Peyer's patch (tissue), 4 donors: ENCODE measurements around the gene NUAK1.

Experiments
- POLR2A ChIP-seq, 2 donors: fragments of 450-650 bp; IDR thresholded peaks; one replicate each; pipeline ENCODE4 v1.5.1; 2017; ENCODE audit warnings: antibody characterized with exemption in 2 of 2, mild to moderate bottlenecking in 2 of 2, moderate library complexity in 2 of 2
- TF ChIP-seq, protein P1 (sequence below), 6 experiments: fragments of 450-650 bp in 4 of 6; fragments of 200-600 bp in 2 of 6; sonication (generic) in 1 of 6; IDR thresholded peaks; one replicate each; pipeline ENCODE4 v1.5.1; 2017 to 2019; ENCODE audit warnings: antibody characterized with exemption in 6 of 6, mild to moderate bottlenecking in 3 of 6, moderate library complexity in 1 of 6

DNA sequence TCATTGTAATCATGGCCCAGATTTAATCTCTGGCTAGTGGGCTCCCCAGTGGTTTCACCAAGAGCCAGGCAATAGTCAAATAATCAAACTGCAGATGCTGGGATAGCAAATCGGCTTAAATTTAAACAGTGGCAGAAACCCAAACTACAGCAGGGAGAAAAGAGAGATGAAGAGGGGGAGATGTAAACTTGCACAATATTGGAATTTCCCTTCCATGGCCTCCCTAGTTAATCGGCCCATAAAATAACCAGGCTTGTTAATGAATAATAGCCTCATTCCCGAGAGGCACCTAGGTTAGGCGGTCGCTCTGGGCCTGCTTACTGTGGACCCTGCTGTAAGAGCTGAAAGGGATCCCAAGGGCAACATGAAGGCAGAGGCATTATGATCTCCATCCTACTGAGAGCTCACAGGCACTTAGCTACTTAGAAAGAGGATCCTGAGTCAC, 116.2 kb downstream of the NUAK1 start:
- TF ChIP-seq, protein P1, sequence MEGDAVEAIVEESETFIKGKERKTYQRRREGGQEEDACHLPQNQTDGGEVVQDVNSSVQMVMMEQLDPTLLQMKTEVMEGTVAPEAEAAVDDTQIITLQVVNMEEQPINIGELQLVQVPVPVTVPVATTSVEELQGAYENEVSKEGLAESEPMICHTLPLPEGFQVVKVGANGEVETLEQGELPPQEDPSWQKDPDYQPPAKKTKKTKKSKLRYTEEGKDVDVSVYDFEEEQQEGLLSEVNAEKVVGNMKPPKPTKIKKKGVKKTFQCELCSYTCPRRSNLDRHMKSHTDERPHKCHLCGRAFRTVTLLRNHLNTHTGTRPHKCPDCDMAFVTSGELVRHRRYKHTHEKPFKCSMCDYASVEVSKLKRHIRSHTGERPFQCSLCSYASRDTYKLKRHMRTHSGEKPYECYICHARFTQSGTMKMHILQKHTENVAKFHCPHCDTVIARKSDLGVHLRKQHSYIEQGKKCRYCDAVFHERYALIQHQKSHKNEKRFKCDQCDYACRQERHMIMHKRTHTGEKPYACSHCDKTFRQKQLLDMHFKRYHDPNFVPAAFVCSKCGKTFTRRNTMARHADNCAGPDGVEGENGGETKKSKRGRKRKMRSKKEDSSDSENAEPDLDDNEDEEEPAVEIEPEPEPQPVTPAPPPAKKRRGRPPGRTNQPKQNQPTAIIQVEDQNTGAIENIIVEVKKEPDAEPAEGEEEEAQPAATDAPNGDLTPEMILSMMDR (IDR thresholded peaks at IDR 0.05): no peak
- TF ChIP-seq POLR2A (IDR thresholded peaks at IDR 0.05): no peak
